T-cell (primary cell): Measurements from ENCODE around the gene B4GALNT3. TPM values are rescaled to one million over a fixed set of nuclear protein-coding genes. Genes with fewer than 3 reads are reported as not detected.
A peak's percentile ranks its signal among the peaks of the same experiment; 100 is the strongest.

Experiments
- ATAC-seq, 4 experiments: fragments of 200-7000 bp in 3 of 4; fragments of 150-1000 bp in 1 of 4; cut with Tn5 transposase; replicated peaks in 1 of 4; 1 replicate in 3 of 4; 2 replicates in 1 of 4; pipeline ENCODE4 v1.10.0; 2021; ENCODE audit warnings: moderate library complexity in 3 of 4, mild to moderate bottlenecking in 2 of 4, moderate number of reproducible peaks in 1 of 4
- CTCF ChIA-PET, 2 donors: fragments of 300-600 bp; sonication (Branson Sonifier 250); formaldehyde crosslinking; loops; one replicate each; lab custom pipeline; 2022; ENCODE audit warnings: antibody characterized with exemption in 2 of 2; lab: Charles Lee
- POLR2A ChIA-PET, 2 donors: fragments of 300-600 bp; sonication (Branson Sonifier 250); formaldehyde crosslinking; loops; one replicate each; lab custom pipeline; 2022; ENCODE audit warnings: antibody characterized with exemption in 2 of 2; lab: Charles Lee
- DNase-seq, 35 experiments: peaks; one replicate each; pipeline versions ENCODE4 v3.0.0 to v3.0.0-alpha.2; 2013 to 2023
- H3K27ac ChIP-seq: one replicate; pipeline ENCODE4 v1.5.1; 2013; ENCODE audit warnings: low read length
- H3K27me3 ChIP-seq, 2 experiments: replicated peaks in 1 of 2; 1 replicate in 1 of 2; 2 replicates in 1 of 2; pipeline versions ENCODE4 v1.6.1 to v1.7.0; 2013; ENCODE audit warnings: low read length in 1 of 2, mixed read lengths in 1 of 2; ENCODE audit not compliant: control insufficient read depth in 2 of 2, insufficient read depth in 2 of 2; ENCODE audit errors: extremely low read depth in 1 of 2
- H3K36me3 ChIP-seq, 2 donors: 1 replicate in 1 of 2; 2 replicates in 1 of 2; pipeline versions ENCODE4 v1.6.1 to v1.7.0; 2013; ENCODE audit warnings: low read length in 1 of 2; ENCODE audit not compliant: control insufficient read depth in 2 of 2, insufficient read depth in 1 of 2; ENCODE audit errors: extremely low read depth in 1 of 2
- H3K4me1 ChIP-seq, 2 experiments: 1 replicate in 1 of 2; 2 replicates in 1 of 2; pipeline versions ENCODE4 v1.6.1 to v1.7.0; 2013; ENCODE audit warnings: low read length in 2 of 2, mixed read lengths in 1 of 2; ENCODE audit not compliant: insufficient read depth in 2 of 2, control insufficient read depth in 1 of 2; ENCODE audit errors: extremely low read depth in 1 of 2
- H3K4me3 ChIP-seq, 2 donors: 1 replicate in 1 of 2; 2 replicates in 1 of 2; pipeline versions ENCODE4 v1.5.1 to v1.7.0; 2013; ENCODE audit warnings: mild to moderate bottlenecking in 2 of 2, low read length in 1 of 2, moderate library complexity in 1 of 2; ENCODE audit not compliant: control insufficient read depth in 1 of 2; ENCODE audit errors: extremely low read depth in 1 of 2
- H3K9me3 ChIP-seq: 2 replicates; pipeline ENCODE4 v1.7.0; 2013
- H3K27ac Mint-ChIP-seq, 2 donors: one replicate each; pipeline ENCODE4 v1.8.0; 2020 to 2021; ENCODE audit warnings: mild to moderate bottlenecking in 2 of 2, mixed read lengths in 2 of 2
- H3K27me3 Mint-ChIP-seq, 2 donors: one replicate each; pipeline ENCODE4 v1.8.0; 2021 to 2022; ENCODE audit warnings: mixed read lengths in 2 of 2
- H3K36me3 Mint-ChIP-seq: one replicate; pipeline ENCODE4 v1.8.0; 2021; ENCODE audit warnings: mixed read lengths
- H3K4me1 Mint-ChIP-seq, 3 donors: one replicate each; pipeline ENCODE4 v1.8.0; 2020 to 2022; ENCODE audit warnings: mixed read lengths in 3 of 3, mild to moderate bottlenecking in 1 of 3
- H3K4me3 Mint-ChIP-seq, 3 donors: one replicate each; pipeline ENCODE4 v1.8.0; 2020 to 2022; ENCODE audit warnings: mild to moderate bottlenecking in 3 of 3, mixed read lengths in 3 of 3, moderate library complexity in 3 of 3
- H3K9me3 Mint-ChIP-seq, 3 donors: one replicate each; pipeline ENCODE4 v1.8.0; 2020 to 2022; ENCODE audit warnings: mixed read lengths in 3 of 3
- WGBS: methylation state at CpG from one replicate; pipeline ENCODE4 v1.1.5; 2013; ENCODE audit warnings: missing lambda C conversion rate; ENCODE audit not compliant: insufficient coverage; 5-methylcytosine and 5-hydroxymethylcytosine counted together
- total RNA-seq, 35 experiments: library from RNA in 6 of 35; stranded (reverse) in 6 of 35; fragments of 120-200 nt in 1 of 35; gene quantifications; one replicate each; pipeline versions ENCODE4 v1.2.1 to v1.2.4 and lab custom pipeline; 2013 to 2026

B4GALNT3 gene
- total RNA-seq, 5 donors from 2014 or later (not counting 1 experiment from before 2014, with no cell fraction given), result 0.70 to 3.8 (median 2.0) TPM

- no peak overlapping the region for H3K4me3 ChIP-seq
- no CpG with 5 or more reads among the region's 4 CpGs for WGBS
- peaks cover 12 to 20% (median 18%) of the 10 kb centered on the region in 3 donors for H3K4me1 Mint-ChIP-seq
- no peak overlapping the region for H3K27ac Mint-ChIP-seq
- peak overlapping the region in 1 of 3 donors; percentile 1 for H3K4me3 Mint-ChIP-seq
- no peaks in the 10 kb centered on the region for H3K36me3 Mint-ChIP-seq
- ChIA-PET POLR2A (no interaction called here), CTCF (interaction anchor here in 1 of 2 donors (0.6 to 2.9 kb wide), 4 partner anchors 9 to 778 kb away, joined by 3 to 13 read pairs (median 4); no protein-coding TSS in a partner anchor)
- peaks cover 0 to 22% of the 10 kb centered on the region in 2 experiments for H3K4me1 ChIP-seq
- no peaks in the 10 kb centered on the region for H3K36me3 ChIP-seq
- no peak for ATAC-seq
- no peaks in the 10 kb centered on the region for H3K9me3 Mint-ChIP-seq
- peaks cover 2 to 17% of the 10 kb centered on the region in 2 experiments for H3K27me3 ChIP-seq
- DNase-seq, result no peak
- peaks cover 3 to 19% of the 10 kb centered on the region in 2 donors for H3K27me3 Mint-ChIP-seq
- no peak overlapping the region for H3K27ac ChIP-seq
- H3K9me3 ChIP-seq, result no peaks in the 10 kb centered on the region
These were observed 2.1 kb upstream of the B4GALNT3 start for GRCh38 chr12:457676-458075.

- peak overlapping the region; percentile 69 to 78 (median 76) for H3K4me3 Mint-ChIP-seq
- no peak overlapping the region for H3K27ac ChIP-seq
- H3K9me3 ChIP-seq, result no peaks in the 10 kb centered on the region
- DNase-seq (no peak), ATAC-seq (no peak)
- H3K27ac Mint-ChIP-seq, result no peak overlapping the region
- peaks cover 3 to 22% of the 10 kb centered on the region in 2 donors for H3K27me3 Mint-ChIP-seq
- WGBS, result 94% methylated on average over 2 of the region's 5 CpGs
- ChIA-PET CTCF (interaction anchor here (0.7 to 2.9 kb wide), 2 partner anchors 80 to 1213 kb away, joined by 3 to 13 read pairs; no protein-coding TSS in a partner anchor), POLR2A (no interaction called here)
- no peaks in the 10 kb centered on the region for H3K36me3 ChIP-seq
- H3K27me3 ChIP-seq, result peaks cover 2 to 17% of the 10 kb centered on the region in 2 experiments
- H3K4me3 ChIP-seq, result peak overlapping the region; percentile 56 to 60
- peaks cover 0 to 16% of the 10 kb centered on the region in 2 experiments for H3K4me1 ChIP-seq
- H3K36me3 Mint-ChIP-seq, result no peaks in the 10 kb centered on the region
- H3K9me3 Mint-ChIP-seq, result no peaks in the 10 kb centered on the region
- H3K4me1 Mint-ChIP-seq, result peaks cover 12 to 27% (median 23%) of the 10 kb centered on the region in 3 donors
These were observed 699 bp upstream of the B4GALNT3 start for GRCh38 chr12:459050-459429.

- peak; percentile 75 to 83 (median 78) for ATAC-seq
These were observed 807 bp downstream of the B4GALNT3 start for GRCh38 chr12:460261-461230.

DNA sequence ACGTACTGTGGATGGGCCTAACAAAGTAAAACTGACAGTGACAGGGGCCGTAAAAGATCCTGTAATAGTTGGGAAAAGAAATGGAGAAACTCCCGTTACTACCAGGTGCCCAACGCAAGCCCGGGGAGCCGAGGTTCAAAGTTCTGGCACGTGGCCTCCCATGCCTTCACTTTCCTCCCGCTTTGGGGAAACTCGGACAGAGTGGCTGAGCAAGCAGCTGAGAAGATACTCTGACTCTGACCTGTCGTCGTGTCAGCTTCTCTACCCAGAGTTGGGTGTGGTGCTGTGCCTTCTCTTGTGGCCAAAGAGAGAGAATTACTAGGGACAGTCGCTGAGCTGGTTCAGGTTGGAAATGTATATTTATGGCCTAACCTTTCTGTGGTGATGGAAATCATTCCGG is 1.7 kb downstream of the B4GALNT3 start:
- POLR2A ChIA-PET, result interaction anchor here in 1 of 2 donors (1.0 kb wide), 1 partner anchor 98 kb away, joined by 3 read pairs; no protein-coding TSS in a partner anchor
- peak overlapping the region in 1 of 2 donors; percentile 62 for H3K27ac Mint-ChIP-seq
- WGBS, result 79% methylated on average over 11 of the region's 13 CpGs
- no peak for DNase-seq
- no peak overlapping the region for H3K4me3 ChIP-seq
- CTCF ChIA-PET, result interaction anchor here in 1 of 2 donors (0.5 kb wide), 1 partner anchor 33 kb away, joined by 3 read pairs; no protein-coding TSS in a partner anchor
- no peaks in the 10 kb centered on the region for H3K9me3 ChIP-seq
- no peak overlapping the region for H3K27ac ChIP-seq
- H3K4me3 Mint-ChIP-seq, result peak overlapping the region; percentile 72 to 93 (median 83)
- H3K4me1 ChIP-seq, result peaks cover 0 to 16% of the 10 kb centered on the region in 2 experiments
- H3K36me3 ChIP-seq, result no peaks in the 10 kb centered on the region
- no peak for ATAC-seq
- no peaks in the 10 kb centered on the region for H3K36me3 Mint-ChIP-seq
- peaks cover 12 to 27% (median 23%) of the 10 kb centered on the region in 3 donors for H3K4me1 Mint-ChIP-seq
- H3K9me3 Mint-ChIP-seq, result no peaks in the 10 kb centered on the region
- H3K27me3 ChIP-seq, result peaks cover 2 to 19% of the 10 kb centered on the region in 2 experiments
- peaks cover 3 to 22% of the 10 kb centered on the region in 2 donors for H3K27me3 Mint-ChIP-seq

More at GRCh38 chr12:460261-461230, 807 bp downstream of the B4GALNT3 start:
- ChIA-PET POLR2A (no interaction called here), CTCF (no interaction called here)
- Mint-ChIP-seq H3K9me3 (no peaks in the 10 kb centered on the region), H3K27ac (peak overlapping the region; percentile 36 to 62), H3K27me3 (peaks cover 3 to 22% of the 10 kb centered on the region in 2 donors), H3K4me1 (peaks cover 12 to 27% (median 23%) of the 10 kb centered on the region in 3 donors), H3K36me3 (no peaks in the 10 kb centered on the region), H3K4me3 (peak overlapping the region; percentile 72 to 93 (median 83))
- no peak overlapping the region for H3K27ac ChIP-seq
- no peaks in the 10 kb centered on the region for H3K36me3 ChIP-seq
- WGBS, result 9% methylated on average over 100 of the region's 109 CpGs
- peaks cover 0 to 16% of the 10 kb centered on the region in 2 experiments for H3K4me1 ChIP-seq
- DNase-seq, result peak in 31 of 35 experiments; percentile 8 to 67 (median 35)
- no peaks in the 10 kb centered on the region for H3K9me3 ChIP-seq
- H3K4me3 ChIP-seq, result peak overlapping the region; percentile 27 to 56
- peaks cover 2 to 19% of the 10 kb centered on the region in 2 experiments for H3K27me3 ChIP-seq

DNA sequence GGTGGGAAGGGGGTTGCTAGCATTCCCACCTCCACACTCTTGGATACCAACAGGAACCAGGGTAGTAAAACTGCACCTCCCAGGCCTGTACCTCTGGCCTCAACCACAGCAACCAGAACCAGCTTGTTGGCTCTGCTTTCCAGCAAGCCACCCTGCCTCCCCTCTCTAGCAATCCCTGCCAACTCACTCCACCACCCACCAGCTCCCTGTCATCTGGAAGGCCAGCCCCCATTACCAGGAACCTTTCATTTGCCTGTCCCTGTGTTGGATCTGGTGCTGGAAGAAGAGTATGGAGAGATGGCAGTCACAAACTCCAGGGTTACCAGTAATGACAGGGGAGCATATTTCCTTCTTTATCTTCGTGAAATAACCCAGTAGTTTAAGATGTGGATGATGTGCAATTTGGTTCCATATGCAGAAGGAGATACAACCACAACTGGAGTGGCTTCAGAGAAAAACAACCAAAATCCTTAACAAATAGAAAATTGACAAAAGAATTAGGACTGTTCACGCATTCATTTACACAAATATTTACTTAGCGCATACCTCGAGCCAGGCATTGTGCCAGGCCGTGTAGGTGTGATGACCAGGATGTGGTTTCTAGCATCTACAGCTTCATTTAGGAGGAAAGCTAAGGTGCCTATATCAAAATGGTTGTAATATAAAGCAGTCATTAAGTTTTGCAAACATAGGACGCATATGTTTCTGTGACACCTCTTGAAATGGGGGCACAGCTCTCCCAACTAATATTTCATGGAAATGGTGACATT is 3.4 kb downstream of the B4GALNT3 start:
- CTCF ChIA-PET, result interaction anchor here in 1 of 2 donors (0.5 to 1.3 kb wide), 3 partner anchors 8 to 37 kb away, joined by 3 to 5 read pairs (median 3); no protein-coding TSS in a partner anchor
- DNase-seq, result peak in 2 of 35 experiments; percentile 16 to 36
- H3K36me3 Mint-ChIP-seq, result no peaks in the 10 kb centered on the region

More for the DNA sequence above, 3.4 kb downstream of the B4GALNT3 start:
- no CpG with 5 or more reads among the region's 6 CpGs for WGBS
- peaks cover 0 to 19% of the 10 kb centered on the region in 2 experiments for H3K27me3 ChIP-seq
- peaks cover 0 to 16% of the 10 kb centered on the region in 2 experiments for H3K4me1 ChIP-seq
- no peaks in the 10 kb centered on the region for H3K36me3 ChIP-seq
- H3K27me3 Mint-ChIP-seq, result peaks cover 3 to 21% of the 10 kb centered on the region in 2 donors
- H3K27ac ChIP-seq, result no peak overlapping the region
- POLR2A ChIA-PET, result no interaction called here
- H3K4me3 Mint-ChIP-seq, result no peak overlapping the region
- H3K9me3 Mint-ChIP-seq, result no peaks in the 10 kb centered on the region
- no peak for ATAC-seq
- no peaks in the 10 kb centered on the region for H3K9me3 ChIP-seq
- no peak overlapping the region for H3K27ac Mint-ChIP-seq
- no peak overlapping the region for H3K4me3 ChIP-seq
- H3K4me1 Mint-ChIP-seq, result peaks cover 12 to 27% (median 23%) of the 10 kb centered on the region in 3 donors
